ENCODE measurements around the gene ATP9A.

GRCh38 chr20:51725584-51726176 is 42.5 kb downstream of the ATP9A start:
- TF ChIP-seq MAX (IDR thresholded peaks at IDR 0.05; ENCODE audit: low read depth) (no peak), EP300 (IDR thresholded peaks at IDR 0.05; ENCODE audit: borderline replicate concordance in 1 of 2, low read depth in 1 of 2, low read length in 1 of 2) (no peak), MEF2A (IDR thresholded peaks at IDR 0.05; ENCODE audit: borderline replicate concordance, low read depth) (no peak), TCF12 (IDR thresholded peaks at IDR 0.05) (no peak), USF1 (IDR thresholded peaks at IDR 0.05; ENCODE audit: borderline replicate concordance, low read depth) (no peak), USF2 (IDR thresholded peaks at IDR 0.05; ENCODE audit: borderline replicate concordance, low read depth, low read length) (no peak), TAF1 (IDR thresholded peaks at IDR 0.05; ENCODE audit: borderline replicate concordance, low read depth, low read length) (no peak)
